Measurements from ENCODE around the gene PC. TPM values are rescaled to one million over a fixed set of nuclear protein-coding genes. Genes with fewer than 3 reads are reported as not detected.

Gene PC
- polyA plus RNA-seq, 2 of the 4 experiments (the other 2 are of a cell fraction): 14.2 to 45.9 TPM

- FAIRE-seq (no peak), DNase-seq (ENCODE audit: low read depth in 1 of 2, low spot score in 1 of 2) (no peak), ATAC-seq (no peak)
- CTCF ChIA-PET: interaction anchor here (1.1 to 13.1 kb wide), 10 partner anchors 11 to 185 kb away, joined by 3 to 135 read pairs (median 5); partner anchors contain the start of gene C11orf86
- H3K27ac ChIP-seq: peak overlapping the region; percentile 95 to 97
- WGBS (ENCODE audit: missing lambda C conversion rate): 71% methylated on average over 11 of the region's 11 CpGs
- peak overlapping the region; percentile 73 for H3K4me2 ChIP-seq
- POLR2A ChIA-PET: interaction anchor here (0.6 to 1.4 kb wide), 6 partner anchors 31 to 1641 kb away, joined by 3 to 6 read pairs (median 4); partner anchors contain the start of gene RCE1
- no peaks in the 10 kb centered on the region for H3K9me3 ChIP-seq
- H3K4me3 ChIP-seq: no peak overlapping the region
- peaks cover 94% of the 10 kb centered on the region for H3K4me1 ChIP-seq
- TF ChIP-seq POLR2A (IDR thresholded peaks at IDR 0.05; ENCODE audit: low read length) (no peak), ZNF302 (CRISPR knock-in tag; IDR thresholded peaks at IDR 0.05) (no peak), CHD2 (IDR thresholded peaks at IDR 0.05; ENCODE audit: low read length, partially characterized antibody) (no peak), HOXB13 (CRISPR knock-in tag; IDR thresholded peaks at IDR 0.05; ENCODE audit: low read depth) (no peak), RCOR1 (IDR thresholded peaks at IDR 0.05; ENCODE audit: low read depth, low read length) (no peak), RNF2 (IDR thresholded peaks at IDR 0.05; ENCODE audit: borderline replicate concordance, low read depth) (no peak), MAZ (IDR thresholded peaks at IDR 0.05; ENCODE audit: borderline replicate concordance, low read depth, low read length) (no peak), KDM5A (IDR thresholded peaks at IDR 0.05) (no peak), EHF (CRISPR knock-in tag; IDR thresholded peaks at IDR 0.05) (no peak), EP300 (IDR thresholded peaks at IDR 0.05) (no peak), RARB (CRISPR knock-in tag; IDR thresholded peaks at IDR 0.05) (no peak), JUNB (IDR thresholded peaks at IDR 0.05) (no peak)
Observed at GRCh38 chr11:66887526-66887925, 70.7 kb downstream of the PC start.

GRCh38 chr11:66886671-66887221 lies 71.4 kb downstream of the PC start:
- POLR2A ChIA-PET: interaction anchor here (0.5 to 1.4 kb wide), 10 partner anchors 30 to 208 kb away, joined by 3 to 6 read pairs (median 3); partner anchors contain the start of gene RCE1
- under 1% methylated on average over 14 of the region's 15 CpGs for WGBS (ENCODE audit: missing lambda C conversion rate)
- Histone ChIP-seq H3K4me3 (no peak overlapping the region), H3K9me3 (no peaks in the 10 kb centered on the region), H3K4me2 (peak overlapping the region; percentile 73), H3K27ac (peak overlapping the region; percentile 95 to 97), H3K4me1 (peaks cover 95% of the 10 kb centered on the region)
- CTCF ChIA-PET: interaction anchor here (0.9 to 13.1 kb wide), 13 partner anchors 10 to 186 kb away, joined by 3 to 135 read pairs (median 4); partner anchors contain the start of gene C11orf86
- ATAC-seq (peak; percentile 72 to 83), DNase-seq (ENCODE audit: low read depth in 1 of 2, low spot score in 1 of 2) (peak; percentile 90 to 95), FAIRE-seq (peak; percentile 56)
- no peak for TF ChIP-seq CBX2 (IDR thresholded peaks at IDR 0.05; ENCODE audit: borderline replicate concordance, low read depth)
- TF ChIP-seq NFE2L2 (conservative IDR thresholded peaks at IDR 0.05; ENCODE audit: low read length): no peak; the same call in 1 of the 2 replicates
- TF ChIP-seq GATA3 (IDR thresholded peaks at IDR 0.05; ENCODE audit: borderline replicate concordance): peak; percentile 34; the same call in 1 of the 2 replicates
- TF ChIP-seq CEBPB (IDR thresholded peaks at IDR 0.05): no peak
- TF ChIP-seq HDAC2 (IDR thresholded peaks at IDR 0.05): no peak
- TF ChIP-seq, protein P1, sequence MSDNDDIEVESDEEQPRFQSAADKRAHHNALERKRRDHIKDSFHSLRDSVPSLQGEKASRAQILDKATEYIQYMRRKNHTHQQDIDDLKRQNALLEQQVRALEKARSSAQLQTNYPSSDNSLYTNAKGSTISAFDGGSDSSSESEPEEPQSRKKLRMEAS (IDR thresholded peaks at IDR 0.05): peak; percentile 93
- TF ChIP-seq RCOR1 (IDR thresholded peaks at IDR 0.05; ENCODE audit: low read depth, low read length): no peak
- TF ChIP-seq CBX8 (IDR thresholded peaks at IDR 0.05): no peak
- TF ChIP-seq, protein P2, sequence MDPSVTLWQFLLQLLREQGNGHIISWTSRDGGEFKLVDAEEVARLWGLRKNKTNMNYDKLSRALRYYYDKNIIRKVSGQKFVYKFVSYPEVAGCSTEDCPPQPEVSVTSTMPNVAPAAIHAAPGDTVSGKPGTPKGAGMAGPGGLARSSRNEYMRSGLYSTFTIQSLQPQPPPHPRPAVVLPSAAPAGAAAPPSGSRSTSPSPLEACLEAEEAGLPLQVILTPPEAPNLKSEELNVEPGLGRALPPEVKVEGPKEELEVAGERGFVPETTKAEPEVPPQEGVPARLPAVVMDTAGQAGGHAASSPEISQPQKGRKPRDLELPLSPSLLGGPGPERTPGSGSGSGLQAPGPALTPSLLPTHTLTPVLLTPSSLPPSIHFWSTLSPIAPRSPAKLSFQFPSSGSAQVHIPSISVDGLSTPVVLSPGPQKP (IDR thresholded peaks at IDR 0.05; ENCODE audit: low read depth, low read length): no peak
- no peak for TF ChIP-seq MYC (IDR thresholded peaks at IDR 0.05; ENCODE audit: borderline replicate concordance, low read length)
- peak in 1 of 2 experiments; percentile 69; a peak in 1 of 5 replicates for TF ChIP-seq JUN (IDR thresholded peaks at IDR 0.05)
- TF ChIP-seq ESRRA (IDR thresholded peaks at IDR 0.05; ENCODE audit: borderline replicate concordance, low read length): no peak
- 0 out of 2 replicates have a peak, but pooled peaks have one; percentile 16 for TF ChIP-seq TFCP2L1 (CRISPR knock-in tag; IDR thresholded peaks at IDR 0.05)
- TF ChIP-seq HOXB13 (CRISPR knock-in tag; IDR thresholded peaks at IDR 0.05; ENCODE audit: low read depth): peak; percentile 71; the same call in 1 of the 2 replicates
- no peak for TF ChIP-seq REST (IDR thresholded peaks at IDR 0.05)
- no peak for TF ChIP-seq KDM5A (IDR thresholded peaks at IDR 0.05)
- no peak for TF ChIP-seq ZC3H11A (IDR thresholded peaks at IDR 0.05)
- TF ChIP-seq JUNB (IDR thresholded peaks at IDR 0.05): no peak
- TF ChIP-seq SMC3 (IDR thresholded peaks at IDR 0.05): 0 out of 3 replicates have a peak, but pooled peaks have one; percentile 17
- TF ChIP-seq KDM1A (IDR thresholded peaks at IDR 0.05; ENCODE audit: low read depth): no peak
- TF ChIP-seq PHF8 (IDR thresholded peaks at IDR 0.05; ENCODE audit: borderline replicate concordance, low read depth): no peak
- TF ChIP-seq, protein P3, sequence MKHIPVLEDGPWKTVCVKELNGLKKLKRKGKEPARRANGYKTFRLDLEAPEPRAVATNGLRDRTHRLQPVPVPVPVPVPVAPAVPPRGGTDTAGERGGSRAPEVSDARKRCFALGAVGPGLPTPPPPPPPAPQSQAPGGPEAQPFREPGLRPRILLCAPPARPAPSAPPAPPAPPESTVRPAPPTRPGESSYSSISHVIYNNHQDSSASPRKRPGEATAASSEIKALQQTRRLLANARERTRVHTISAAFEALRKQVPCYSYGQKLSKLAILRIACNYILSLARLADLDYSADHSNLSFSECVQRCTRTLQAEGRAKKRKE (CRISPR knock-in tag; IDR thresholded peaks at IDR 0.05; ENCODE audit: low read depth): no peak; the same call in 1 of the 2 replicates
- no peak for TF ChIP-seq FOSB (CRISPR knock-in tag; IDR thresholded peaks at IDR 0.05)
- 0 out of 5 replicates have a peak, but pooled peaks of 1 of the 2 experiments have one; percentile 16 for TF ChIP-seq RAD21 (conservative IDR thresholded peaks at IDR 0.05 in 1 of 2, IDR thresholded peaks at IDR 0.05 in 1 of 2)
- 0 out of 2 replicates have a peak, but pooled peaks have one; percentile 4 for TF ChIP-seq FOXS1 (CRISPR knock-in tag; IDR thresholded peaks at IDR 0.05)
